Upper lobe of right lung (tissue), 1 donor: ENCODE measurements around the gene PIK3CD. TPM values are rescaled to one million over a fixed set of nuclear protein-coding genes. Genes with fewer than 3 reads are reported as not detected.

Source experiments
- ATAC-seq: fragments of 200-7000 bp; cut with Tn5 transposase; one replicate; pipeline ENCODE4 v1.9.1; 2020; ENCODE audit warnings: mild to moderate bottlenecking, moderate library complexity
- DNase-seq: peaks from one replicate; pipeline ENCODE4 v3.0.0-alpha.2; 2020
- H3K27ac ChIP-seq: fragments of 200-600 bp; one replicate; pipeline ENCODE4 v1.8.0; 2022
- H3K27me3 ChIP-seq: fragments of 200-600 bp; one replicate; pipeline ENCODE4 v1.8.0; 2022; ENCODE audit warnings: mild to moderate bottlenecking
- H3K36me3 ChIP-seq: fragments of 200-600 bp; one replicate; pipeline ENCODE4 v1.8.0; 2022
- H3K4me1 ChIP-seq: fragments of 200-600 bp; one replicate; pipeline ENCODE4 v1.8.0; 2022
- H3K4me3 ChIP-seq: fragments of 200-600 bp; one replicate; pipeline ENCODE4 v1.8.0; 2022; ENCODE audit warnings: mild to moderate bottlenecking
- H3K9me3 ChIP-seq: fragments of 200-600 bp; one replicate; pipeline ENCODE4 v1.8.0; 2022
- CTCF ChIP-seq: fragments of 200-600 bp; IDR thresholded peaks from one replicate; pipeline ENCODE4 v1.8.0; 2022; ENCODE audit warnings: antibody characterized with exemption
- intact Hi-C: fragments of 100-400 bp; cut with DNase I; formaldehyde crosslinking; loops from one replicate; pipeline ENCODE4 v1.11.0; 2022
- total RNA-seq: library from RNA; stranded (reverse); fragmentation: NEBNext Ultra II Directional; extraction: Animal tissue kit (Norgen Biotek cat#: 25700); gene quantifications from one replicate; pipeline ENCODE4 v1.2.1, GENCODE V29; 2021
- donor health status: DM: no; HTN: yes; CAD: no; lungs with severe emphysema.

PIK3CD gene
- total RNA-seq, 1 donor from 2014 or later = 18.2 TPM

- no peak for TF ChIP-seq CTCF
- no peaks in the 10 kb centered on the region for H3K4me1 ChIP-seq
- ATAC-seq = no peak
- intact Hi-C loops = no loop called here
- DNase-seq = no peak
- H3K36me3 ChIP-seq = peaks cover 61% of the 10 kb centered on the region
- H3K27ac ChIP-seq = no peak overlapping the region
- no peaks in the 10 kb centered on the region for H3K27me3 ChIP-seq
- no peaks in the 10 kb centered on the region for H3K9me3 ChIP-seq
- no peak overlapping the region for H3K4me3 ChIP-seq
Observed at GRCh38 chr1:9723926-9724325, 72.4 kb downstream of the PIK3CD start.

GRCh38 chr1:9724706-9725476, 73.4 kb downstream of the PIK3CD start:
- ATAC-seq = peak; percentile 88

GRCh38 chr1:9726406-9726805, 74.9 kb downstream of the PIK3CD start:
- no peaks in the 10 kb centered on the region for H3K27me3 ChIP-seq
- H3K9me3 ChIP-seq = no peaks in the 10 kb centered on the region
- H3K4me3 ChIP-seq = no peak overlapping the region
- DNase-seq (no peak), ATAC-seq (no peak)
- intact Hi-C loops = no loop called here
- no peaks in the 10 kb centered on the region for H3K4me1 ChIP-seq
- H3K36me3 ChIP-seq = peaks cover 78% of the 10 kb centered on the region
- TF ChIP-seq CTCF = no peak
- H3K27ac ChIP-seq = no peak overlapping the region

More at GRCh38 chr1:9724706-9725476, 73.4 kb downstream of the PIK3CD start:
- H3K4me3 ChIP-seq = no peak overlapping the region
- no peak overlapping the region for H3K27ac ChIP-seq
- no peaks in the 10 kb centered on the region for H3K4me1 ChIP-seq
- H3K36me3 ChIP-seq = peaks cover 71% of the 10 kb centered on the region
- peak; percentile 82 for DNase-seq
- peak; percentile 87 for TF ChIP-seq CTCF
- no peaks in the 10 kb centered on the region for H3K27me3 ChIP-seq
- intact Hi-C loops = no loop called here
- no peaks in the 10 kb centered on the region for H3K9me3 ChIP-seq

- Histone ChIP-seq H3K9me3 (no peaks in the 10 kb centered on the region), H3K4me1 (no peaks in the 10 kb centered on the region), H3K4me3 (no peak overlapping the region), H3K27ac (no peak overlapping the region), H3K36me3 (peaks cover 78% of the 10 kb centered on the region), H3K27me3 (no peaks in the 10 kb centered on the region)
- intact Hi-C loops = no loop called here
- DNase-seq (no peak), ATAC-seq (no peak)
- no peak for TF ChIP-seq CTCF
Observed at GRCh38 chr1:9726905-9727595, 75.5 kb downstream of the PIK3CD start.

- Histone ChIP-seq H3K27ac (no peak overlapping the region), H3K27me3 (no peaks in the 10 kb centered on the region), H3K4me3 (no peak overlapping the region), H3K36me3 (peaks cover 78% of the 10 kb centered on the region), H3K4me1 (no peaks in the 10 kb centered on the region), H3K9me3 (no peaks in the 10 kb centered on the region)
- TF ChIP-seq CTCF = no peak
- DNase-seq (no peak), ATAC-seq (no peak)
- intact Hi-C loops = no loop called here
Observed at GRCh38 chr1:9728451-9729295, 77.1 kb downstream of the PIK3CD start.
